Suprapubic skin (tissue), 4 donors: ENCODE measurements around the gene CXCL12.

Experiments used
- POLR2A ChIP-seq, 2 donors: fragments of 450-650 bp; IDR thresholded peaks; one replicate each; pipeline ENCODE4 v1.6.1; 2017; ENCODE audit warnings: antibody characterized with exemption in 2 of 2, mild to moderate bottlenecking in 2 of 2, moderate library complexity in 2 of 2
- POLR2AphosphoS5 ChIP-seq, 3 donors: sonication (generic); formaldehyde crosslinking; IDR thresholded peaks; one replicate each; pipeline ENCODE4 v1.6.1; 2017; ENCODE audit warnings: antibody characterized with exemption in 3 of 3

DNA sequence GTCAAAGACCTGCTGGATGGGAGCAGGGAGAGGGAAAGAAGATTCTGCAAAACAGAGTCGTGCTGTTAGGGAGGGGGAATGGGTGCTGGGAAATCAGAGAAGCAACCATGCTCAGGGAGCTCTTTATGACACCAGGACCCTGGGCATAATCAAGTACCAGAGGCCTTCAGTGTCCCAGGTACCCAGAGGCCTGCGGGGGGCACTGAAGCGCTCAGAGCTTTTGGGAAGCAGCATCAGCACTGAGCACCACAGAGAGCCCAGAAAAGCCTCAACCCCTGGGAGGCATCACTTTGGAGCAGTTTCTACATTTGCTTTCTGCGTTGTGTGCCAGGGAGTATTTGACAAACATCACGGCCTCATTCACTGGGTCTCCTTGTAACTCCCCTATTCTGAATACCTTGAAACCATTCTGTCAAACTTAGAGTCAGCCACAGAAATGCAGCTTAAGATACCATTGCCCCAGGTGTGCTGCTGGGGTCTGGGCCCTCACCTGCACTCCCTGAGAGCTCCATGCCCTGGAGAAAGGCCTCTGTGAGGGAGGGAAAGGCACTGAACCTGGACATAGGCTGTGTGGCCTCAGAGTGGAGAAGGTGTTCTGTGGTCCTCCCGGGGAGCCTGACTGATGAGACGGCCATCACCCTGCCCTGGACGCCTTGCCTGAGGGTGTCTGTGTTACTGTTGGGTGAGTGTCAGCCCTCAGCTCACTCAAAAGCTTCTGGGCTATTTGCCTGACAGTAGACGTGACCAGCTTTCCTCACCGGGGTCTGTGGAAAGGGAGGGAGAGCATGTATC is 37.1 kb downstream of the CXCL12 start:
- TF ChIP-seq POLR2AphosphoS5 (IDR thresholded peaks at IDR 0.05) (no peak), POLR2A (IDR thresholded peaks at IDR 0.05) (no peak)
